C4-2B (cell line): ENCODE results near the gene PDGFC.

ENCODE experiments used
- H3K27ac ChIP-seq: fragments of 450-650 bp; 2 replicates; pipeline ENCODE4 v1.5.1; 2017
- ZFX ChIP-seq: fragments of 450-650 bp; IDR thresholded peaks from 2 replicates; pipeline ENCODE4 v1.6.1; 2017
- TF ChIP-seq, protein P1 (sequence below): fragments of 450-650 bp; conservative IDR thresholded peaks from 2 replicates; pipeline ENCODE4 v1.5.1; 2017; ENCODE audit warnings: mild to moderate bottlenecking

PDGFC gene

GRCh38 chr4:156974264-156974663 is 2.7 kb upstream of the PDGFC start:
- no peak overlapping the region for H3K27ac ChIP-seq
- TF ChIP-seq, protein P1, sequence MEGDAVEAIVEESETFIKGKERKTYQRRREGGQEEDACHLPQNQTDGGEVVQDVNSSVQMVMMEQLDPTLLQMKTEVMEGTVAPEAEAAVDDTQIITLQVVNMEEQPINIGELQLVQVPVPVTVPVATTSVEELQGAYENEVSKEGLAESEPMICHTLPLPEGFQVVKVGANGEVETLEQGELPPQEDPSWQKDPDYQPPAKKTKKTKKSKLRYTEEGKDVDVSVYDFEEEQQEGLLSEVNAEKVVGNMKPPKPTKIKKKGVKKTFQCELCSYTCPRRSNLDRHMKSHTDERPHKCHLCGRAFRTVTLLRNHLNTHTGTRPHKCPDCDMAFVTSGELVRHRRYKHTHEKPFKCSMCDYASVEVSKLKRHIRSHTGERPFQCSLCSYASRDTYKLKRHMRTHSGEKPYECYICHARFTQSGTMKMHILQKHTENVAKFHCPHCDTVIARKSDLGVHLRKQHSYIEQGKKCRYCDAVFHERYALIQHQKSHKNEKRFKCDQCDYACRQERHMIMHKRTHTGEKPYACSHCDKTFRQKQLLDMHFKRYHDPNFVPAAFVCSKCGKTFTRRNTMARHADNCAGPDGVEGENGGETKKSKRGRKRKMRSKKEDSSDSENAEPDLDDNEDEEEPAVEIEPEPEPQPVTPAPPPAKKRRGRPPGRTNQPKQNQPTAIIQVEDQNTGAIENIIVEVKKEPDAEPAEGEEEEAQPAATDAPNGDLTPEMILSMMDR = no peak
- no peak for TF ChIP-seq ZFX

DNA sequence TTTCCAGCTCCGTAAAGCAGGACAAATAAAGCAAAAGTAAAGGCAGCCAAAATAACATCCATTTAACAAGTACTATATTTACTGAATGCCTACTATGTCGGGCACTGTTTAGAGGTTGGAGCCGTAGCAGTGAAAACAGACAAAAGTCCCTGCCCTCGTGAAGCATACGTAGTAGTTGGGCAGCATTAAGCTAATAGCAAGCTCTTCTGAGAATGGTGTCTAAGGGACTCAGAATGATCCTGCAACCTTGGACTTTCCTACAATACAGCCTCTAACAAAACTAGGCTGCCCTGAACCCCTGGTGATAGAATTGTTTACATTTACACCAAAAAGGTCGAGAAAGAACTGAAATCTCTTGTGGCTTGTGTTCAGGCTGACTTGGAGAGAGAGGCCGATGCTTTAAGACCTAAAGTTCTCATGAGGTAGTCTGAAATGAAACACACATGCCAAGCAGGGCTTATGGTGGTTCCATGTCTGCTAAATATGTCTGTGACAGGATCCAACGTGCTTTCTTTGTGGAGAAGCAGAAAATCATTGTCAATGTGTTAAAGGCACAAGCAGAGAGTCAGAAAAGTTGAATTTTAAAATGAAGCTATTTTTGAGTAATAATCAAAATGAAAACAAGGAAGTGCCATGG is 898 bp upstream of the PDGFC start:
- no peak for TF ChIP-seq ZFX
- H3K27ac ChIP-seq = no peak overlapping the region

DNA sequence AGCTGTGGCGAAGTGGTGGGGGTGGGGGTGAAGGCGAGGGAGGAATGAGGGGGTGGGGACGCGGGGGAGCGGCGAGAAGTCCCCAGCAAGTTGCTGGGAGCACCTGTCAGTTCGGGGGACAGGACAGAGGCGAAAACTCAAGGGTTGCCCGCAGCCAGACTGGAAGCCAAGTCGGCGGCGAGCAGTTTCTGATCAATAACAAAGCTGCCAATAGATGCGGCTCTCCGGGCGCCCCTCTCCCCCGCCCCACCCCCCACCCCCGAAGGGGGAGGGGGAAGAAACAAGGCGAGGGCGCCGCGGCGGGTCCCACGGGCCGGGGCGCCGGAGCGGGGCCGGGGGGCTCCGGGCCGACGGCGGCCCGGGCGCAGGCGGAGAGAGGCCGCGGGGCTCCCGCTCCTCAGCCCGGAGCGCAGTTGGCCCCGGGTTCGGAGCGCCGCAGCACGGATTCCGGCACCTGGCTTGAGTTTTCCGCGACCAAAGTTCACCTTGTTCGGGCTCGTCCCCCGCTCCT is 379 bp downstream of the PDGFC start:
- H3K27ac ChIP-seq = no peak overlapping the region

DNA sequence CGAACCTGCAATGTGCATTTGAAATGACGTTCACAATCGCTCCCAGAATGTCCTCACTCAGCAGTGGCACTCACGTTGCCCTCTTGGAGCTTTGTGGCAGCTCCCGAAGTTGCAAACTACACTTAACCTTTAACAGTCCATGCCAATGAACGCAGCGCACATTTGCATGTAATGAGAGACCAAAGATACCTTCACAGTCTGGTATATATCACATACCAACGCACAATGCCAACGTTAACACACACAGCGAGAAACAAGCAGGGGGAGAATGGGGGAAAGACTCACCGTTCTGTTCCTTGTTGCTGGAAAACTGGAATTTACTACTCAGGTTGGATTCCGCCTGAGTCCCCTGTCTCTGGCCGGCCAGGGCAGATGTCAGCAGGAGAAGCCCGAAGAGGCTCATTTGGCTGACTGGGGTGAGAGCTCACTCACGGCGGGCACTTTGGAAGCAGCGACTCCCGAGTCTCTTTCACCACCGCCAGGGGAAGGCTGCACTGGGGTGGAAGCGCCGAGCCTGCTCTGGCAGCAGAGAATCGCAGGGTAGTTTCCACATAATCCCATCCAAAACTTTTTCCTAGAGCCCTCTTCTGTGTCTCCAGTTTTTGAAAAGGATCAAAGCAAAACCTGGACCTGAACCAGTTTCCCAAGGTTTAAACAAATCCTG is 966 bp downstream of the PDGFC start:
- no peak for TF ChIP-seq ZFX
- TF ChIP-seq, protein P1 = peak; percentile 24
- no peak overlapping the region for H3K27ac ChIP-seq

More for the DNA sequence above, 379 bp downstream of the PDGFC start:
- no peak for TF ChIP-seq ZFX
- TF ChIP-seq, protein P1 = no peak

GRCh38 chr4:156969911-156970310 is 1.7 kb downstream of the PDGFC start:
- H3K27ac ChIP-seq = no peak overlapping the region
- TF ChIP-seq, protein P1 = no peak
- no peak for TF ChIP-seq ZFX

- no peak overlapping the region for H3K27ac ChIP-seq
- TF ChIP-seq, protein P1 = no peak
- no peak for TF ChIP-seq ZFX
These were observed 2.5 kb downstream of the PDGFC start for GRCh38 chr4:156969101-156969500.

GRCh38 chr4:156968479-156968984 is 3.1 kb downstream of the PDGFC start:
- H3K27ac ChIP-seq = no peak overlapping the region
- TF ChIP-seq ZFX = no peak
- TF ChIP-seq, protein P1 = peak; percentile 85
